GM19372 (cell line): Measurements from ENCODE around the gene CADM3.

Experiments used
- ATAC-seq: cut with Tn5 transposase; IDR thresholded peaks from one replicate; pipeline ENCODE4 v1.9.1; 2021; ENCODE audit warnings: mild to moderate bottlenecking, low read depth, moderate library complexity; ENCODE audit not compliant: unreplicated experiment

Gene CADM3

DNA sequence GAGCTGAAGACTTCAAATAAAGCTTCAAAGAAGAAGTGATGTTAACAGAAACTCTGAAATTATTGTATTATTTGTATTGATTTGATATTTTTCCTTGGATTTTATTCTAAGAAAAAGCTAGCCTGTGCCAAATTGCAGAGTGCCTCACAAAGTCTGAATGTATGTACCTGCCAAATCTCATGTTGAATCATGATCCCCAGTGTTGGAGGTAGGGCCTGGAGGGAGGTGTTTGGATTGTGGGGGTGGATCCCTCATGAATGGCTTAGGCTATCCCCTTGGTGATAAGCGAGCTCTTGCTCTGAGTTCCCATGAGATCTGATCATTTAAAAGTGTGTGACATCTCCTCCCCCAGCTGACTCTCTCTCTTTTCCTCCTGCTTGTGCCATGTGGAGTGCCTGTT lies 76.9 kb downstream of the CADM3 start:
- no peak for ATAC-seq

DNA sequence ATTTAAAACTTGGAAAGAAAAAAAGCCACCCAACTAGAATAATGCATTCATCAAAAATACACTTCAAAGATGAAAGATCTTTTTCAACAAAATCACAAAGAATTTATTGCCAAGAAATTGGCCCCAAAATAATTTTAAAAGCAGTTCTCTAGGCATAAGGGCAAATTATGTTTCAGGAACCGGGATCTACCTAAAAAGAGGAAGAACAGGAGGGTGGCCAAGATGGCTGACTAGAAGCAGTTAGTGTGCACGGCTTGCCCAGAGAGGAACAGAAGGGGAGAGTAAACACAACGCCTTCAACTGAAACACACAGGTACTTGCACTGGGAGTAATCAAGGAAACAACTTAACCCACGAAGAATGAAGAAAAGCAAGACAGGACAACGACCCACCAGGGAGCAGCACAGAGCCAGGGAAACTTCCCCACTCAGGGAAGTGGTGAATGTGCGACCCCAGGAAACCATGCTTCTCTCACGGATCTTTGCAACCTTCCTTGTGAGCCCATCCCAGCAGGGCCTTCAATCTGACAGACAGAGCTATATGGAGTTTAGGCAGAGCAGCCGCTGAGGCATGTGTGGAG lies 79.3 kb downstream of the CADM3 start:
- no peak for ATAC-seq
